GM10266 (cell line): Measurements from ENCODE around the gene REEP1.

Experiments
- DNase-seq: peaks from one replicate; pipeline ENCODE4 v3.0.0; 2012; ENCODE audit errors: extremely low spot score
- CTCF ChIP-seq: IDR thresholded peaks from 2 replicates; pipeline ENCODE4 v1.5.1; 2012; ENCODE audit warnings: mild to moderate bottlenecking, low read depth; ENCODE audit not compliant: control insufficient read depth, insufficient read depth; ENCODE audit errors: missing control alignments

The REEP1 gene

GRCh38 chr2:86296947-86297346, 40.5 kb downstream of the REEP1 start:
- no peak for DNase-seq
- no peak for TF ChIP-seq CTCF

GRCh38 chr2:86295066-86295465, 42.4 kb downstream of the REEP1 start:
- DNase-seq = no peak
- TF ChIP-seq CTCF = no peak

- TF ChIP-seq CTCF = no peak
- DNase-seq = no peak
Measured at GRCh38 chr2:86293612-86294011, 43.8 kb downstream of the REEP1 start.

GRCh38 chr2:86292571-86293515, 44.6 kb downstream of the REEP1 start:
- no peak for TF ChIP-seq CTCF
- no peak for DNase-seq

GRCh38 chr2:86291328-86291662, 46.1 kb downstream of the REEP1 start:
- no peak for TF ChIP-seq CTCF
- DNase-seq = no peak

GRCh38 chr2:86290596-86291327, 46.7 kb downstream of the REEP1 start:
- DNase-seq = no peak
- TF ChIP-seq CTCF = no peak

- TF ChIP-seq CTCF = no peak
- no peak for DNase-seq
Measured at GRCh38 chr2:86286516-86286915, 50.9 kb downstream of the REEP1 start.
